ENCODE measurements around the gene ZNF888. TPM values are rescaled to one million over a fixed set of nuclear protein-coding genes. Genes with fewer than 3 reads are reported as not detected.

Gene ZNF888
- total and polyA plus RNA-seq, 9 of the 15 experiments (the other 6 are each of a cell fraction or from before 2014, with no cell fraction given), result 1.6 to 13.3 (median 9.9) TPM

DNA sequence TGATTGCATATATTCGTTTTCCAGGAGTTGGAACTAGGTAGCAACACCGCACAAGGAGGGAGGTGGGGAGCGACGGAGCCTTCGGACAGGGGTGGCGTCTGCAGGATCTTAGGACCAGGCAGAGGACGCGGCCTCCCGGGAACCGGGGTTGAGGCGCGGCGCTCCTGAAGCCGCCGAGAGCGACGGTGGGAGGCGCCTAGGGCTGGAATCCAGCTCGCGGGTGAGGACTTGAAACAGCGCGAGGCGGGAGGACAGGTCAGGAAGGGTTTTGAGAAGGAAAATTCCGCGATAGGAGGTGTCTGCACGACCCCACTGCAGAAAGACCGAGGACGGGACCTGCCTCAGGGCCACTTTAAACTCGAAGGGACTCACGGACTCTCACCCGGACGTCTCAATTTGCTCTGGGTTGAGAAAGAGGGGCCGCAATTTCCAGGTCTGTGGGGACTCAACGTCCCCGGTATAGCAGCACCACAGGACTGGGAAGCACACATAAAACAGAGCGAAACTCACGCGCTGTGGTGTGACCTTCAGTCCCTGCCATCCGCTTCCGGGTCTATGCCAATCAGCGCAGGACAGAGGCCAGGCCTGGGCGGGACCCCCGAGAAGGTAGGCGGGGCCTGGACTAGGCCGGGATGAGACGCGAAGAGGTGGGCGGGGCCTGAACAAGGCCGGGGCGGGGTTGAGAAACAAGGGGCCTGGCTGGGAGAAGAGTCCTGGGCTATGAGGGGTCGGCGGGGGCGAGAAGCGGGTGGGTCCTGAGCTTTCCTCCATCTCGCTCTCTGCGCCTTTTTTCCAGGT, 25.9 kb downstream of the ZNF888 start, which contains the start of gene ZNF320 (continued):
- TF ChIP-seq ZSCAN29 (IDR thresholded peaks at IDR 0.05) (peak; percentile 19; the same call in 1 of the 2 replicates), DIDO1 (tag; IDR thresholded peaks at IDR 0.05; ENCODE audit: low read depth) (0 out of 2 replicates have a peak, but pooled peaks have one; percentile 20), KDM5B (IDR thresholded peaks at IDR 0.05; ENCODE audit: insufficient replicate concordance, low read depth, low read length) (peak; percentile 83), ZNF407 (IDR thresholded peaks at IDR 0.05; ENCODE audit: low read depth) (peak; percentile 54; the same call in 1 of the 2 replicates), GABPB1 (CRISPR knock-in tag; IDR thresholded peaks at IDR 0.05) (peak; percentile 81), ZBTB43 (CRISPR knock-in tag; IDR thresholded peaks at IDR 0.05) (0 out of 2 replicates have a peak, but pooled peaks have one; percentile 53), ZNF3 (CRISPR knock-in tag; IDR thresholded peaks at IDR 0.05) (no peak), HCFC1 (IDR thresholded peaks at IDR 0.05; ENCODE audit: low read depth, low read length) (peak; percentile 61), ESRRA (IDR thresholded peaks at IDR 0.05; ENCODE audit: borderline replicate concordance, low read depth) (peak; percentile 86), NFRKB (IDR thresholded peaks at IDR 0.05; ENCODE audit: low read depth) (peak; percentile 60; the same call in 1 of the 2 replicates), SMAD4 (CRISPR knock-in tag; conservative IDR thresholded peaks at IDR 0.05) (0 out of 2 replicates have a peak, but pooled peaks have one; percentile 15), YY1 (IDR thresholded peaks at IDR 0.05; ENCODE audit: borderline replicate concordance in 1 of 3, control insufficient read depth in 1 of 3, extremely low read depth in 1 of 3, insufficient read depth in 3 of 3, insufficient read length in 1 of 3, insufficient replicate concordance in 2 of 3, low read depth in 1 of 3, low read length in 2 of 3) (peak in 1 of 3 experiments; percentile 12), JUND (IDR thresholded peaks at IDR 0.05; ENCODE audit: borderline replicate concordance, low read depth, low read length) (peak; percentile 22; the same call in 1 of the 2 replicates), JUND (tag; IDR thresholded peaks at IDR 0.05; ENCODE audit: borderline replicate concordance, low read depth, low read length) (no peak; the same call in 2 of the 3 replicates)
- TF ChIP-seq, protein P1, sequence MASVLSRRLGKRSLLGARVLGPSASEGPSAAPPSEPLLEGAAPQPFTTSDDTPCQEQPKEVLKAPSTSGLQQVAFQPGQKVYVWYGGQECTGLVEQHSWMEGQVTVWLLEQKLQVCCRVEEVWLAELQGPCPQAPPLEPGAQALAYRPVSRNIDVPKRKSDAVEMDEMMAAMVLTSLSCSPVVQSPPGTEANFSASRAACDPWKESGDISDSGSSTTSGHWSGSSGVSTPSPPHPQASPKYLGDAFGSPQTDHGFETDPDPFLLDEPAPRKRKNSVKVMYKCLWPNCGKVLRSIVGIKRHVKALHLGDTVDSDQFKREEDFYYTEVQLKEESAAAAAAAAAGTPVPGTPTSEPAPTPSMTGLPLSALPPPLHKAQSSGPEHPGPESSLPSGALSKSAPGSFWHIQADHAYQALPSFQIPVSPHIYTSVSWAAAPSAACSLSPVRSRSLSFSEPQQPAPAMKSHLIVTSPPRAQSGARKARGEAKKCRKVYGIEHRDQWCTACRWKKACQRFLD (CRISPR knock-in tag; IDR thresholded peaks at IDR 0.05), result no peak
